Measurements from ENCODE around the gene USF1.
"Not testable (repeated sequence)": the region's sequence is repeated elsewhere in the genome, so short reads cannot be mapped to it uniquely, and the experiment has no call there.

The USF1 gene

DNA sequence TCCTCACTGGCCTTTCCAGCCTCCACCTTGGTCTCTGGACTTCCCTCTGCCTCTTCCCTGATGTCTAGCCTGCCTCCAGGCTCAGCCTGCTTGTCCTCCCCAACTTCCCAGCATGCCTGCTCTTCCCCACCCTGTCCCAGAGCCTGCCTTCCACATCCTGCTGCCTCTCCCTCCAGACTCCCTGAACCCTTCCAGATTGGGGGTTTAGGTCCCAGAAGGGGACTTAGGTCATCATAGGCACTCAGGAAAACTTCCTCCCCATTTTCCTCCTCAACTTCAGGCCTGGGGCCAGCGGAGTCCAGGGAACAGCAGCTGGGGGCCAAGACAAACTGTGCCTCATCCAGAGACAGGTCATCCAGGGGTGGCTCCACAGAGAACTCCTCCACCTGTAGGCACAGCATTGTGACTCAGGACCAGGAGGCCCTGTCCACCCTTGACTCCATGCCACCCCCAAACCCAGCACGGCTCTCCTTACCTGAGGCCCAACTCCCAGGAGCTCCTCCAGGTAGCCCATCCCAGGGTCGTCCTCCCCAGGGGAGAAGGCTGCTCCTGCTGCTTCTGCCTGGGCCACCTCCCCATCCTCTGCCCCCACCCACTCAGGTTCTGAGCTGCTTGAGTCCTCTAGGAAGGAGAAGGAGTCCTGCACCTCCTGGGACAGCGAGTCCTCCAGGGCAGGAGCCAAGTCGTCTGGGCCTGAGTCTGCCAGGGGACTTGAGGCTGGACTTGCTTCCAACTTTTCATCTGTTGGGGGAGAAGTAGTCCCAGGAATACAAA is 3.4 kb upstream of the USF1 start:
- no peak for DNase-seq (ENCODE audit: low read depth, low spot score)

DNA sequence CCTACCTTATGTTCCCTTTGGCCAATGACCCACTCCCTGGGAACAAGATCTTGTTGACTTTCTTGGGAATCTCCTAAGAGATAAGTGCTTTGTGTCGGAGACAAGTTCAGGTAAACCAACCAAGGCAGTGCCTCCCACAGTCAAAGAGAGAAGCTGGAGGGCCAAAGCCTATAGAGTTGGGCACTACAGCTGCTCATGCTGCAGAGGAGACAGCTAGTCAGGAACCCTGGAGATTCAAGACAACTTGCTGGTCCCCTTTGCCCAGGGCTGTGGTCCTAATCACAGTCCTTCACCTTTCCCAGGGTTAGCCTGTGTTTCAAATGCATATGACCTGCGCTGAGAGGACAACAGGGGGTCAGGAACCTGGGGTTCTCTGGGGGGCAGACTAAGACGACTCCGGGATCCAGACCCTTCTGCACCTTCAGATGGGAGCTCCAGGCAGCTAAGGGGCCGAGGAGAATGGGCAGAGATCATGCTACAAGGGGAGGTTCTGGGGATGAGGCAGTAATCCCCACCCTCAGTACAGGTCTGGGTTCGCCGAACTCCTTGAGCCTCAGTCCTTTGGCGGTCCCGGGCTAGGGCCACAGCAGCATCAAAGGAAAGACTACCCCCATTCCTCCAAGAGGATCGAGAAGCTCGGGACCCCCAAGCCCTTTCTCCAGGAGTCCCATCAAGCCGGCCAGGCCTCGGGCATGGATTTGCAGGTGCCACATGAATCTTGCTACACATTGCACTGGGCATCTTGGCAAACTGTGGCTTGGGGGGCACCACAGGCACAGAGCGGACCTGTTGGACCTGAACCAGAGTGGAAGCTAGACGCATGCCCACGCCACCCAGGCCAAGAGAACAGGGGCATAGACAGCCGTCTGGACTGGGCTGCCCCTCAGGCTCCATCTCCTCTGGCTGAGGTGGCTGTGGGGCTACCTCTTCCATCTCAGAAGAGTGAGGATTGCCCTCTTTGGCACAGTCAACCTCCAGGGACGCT is 2.0 kb upstream of the USF1 start:
- DNase-seq (ENCODE audit: low read depth, low spot score), result no peak

DNA sequence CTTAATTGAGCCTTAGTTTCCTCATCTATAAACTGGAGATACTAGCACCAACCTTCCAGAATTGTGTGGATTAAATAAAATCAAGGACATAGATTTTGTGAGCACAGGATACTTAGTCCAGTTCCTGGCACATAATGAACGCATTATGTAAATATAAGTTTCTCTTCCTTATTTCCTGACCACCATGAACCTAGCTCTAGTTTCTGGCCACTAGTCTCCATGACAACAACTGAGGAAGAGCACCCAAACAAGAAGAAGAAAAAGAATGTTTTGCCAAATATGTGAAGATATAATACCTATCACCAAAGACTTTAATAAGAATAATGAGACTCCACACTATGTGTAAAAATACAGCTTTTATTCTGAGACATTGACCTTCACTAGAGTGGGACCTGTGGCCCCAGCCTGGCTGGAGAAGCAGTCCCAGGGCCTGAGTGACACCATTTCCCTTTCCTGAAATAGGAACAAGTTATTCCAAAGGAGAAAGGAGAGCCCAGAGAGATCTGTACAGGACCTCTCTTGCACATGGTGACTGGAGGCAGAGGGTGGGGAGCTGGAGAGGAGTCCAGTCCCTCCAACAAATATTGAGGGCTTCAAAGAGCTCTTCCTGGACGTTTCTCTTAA is 940 bp upstream of the USF1 start:
- no peak for DNase-seq (ENCODE audit: low read depth, low spot score)

DNA sequence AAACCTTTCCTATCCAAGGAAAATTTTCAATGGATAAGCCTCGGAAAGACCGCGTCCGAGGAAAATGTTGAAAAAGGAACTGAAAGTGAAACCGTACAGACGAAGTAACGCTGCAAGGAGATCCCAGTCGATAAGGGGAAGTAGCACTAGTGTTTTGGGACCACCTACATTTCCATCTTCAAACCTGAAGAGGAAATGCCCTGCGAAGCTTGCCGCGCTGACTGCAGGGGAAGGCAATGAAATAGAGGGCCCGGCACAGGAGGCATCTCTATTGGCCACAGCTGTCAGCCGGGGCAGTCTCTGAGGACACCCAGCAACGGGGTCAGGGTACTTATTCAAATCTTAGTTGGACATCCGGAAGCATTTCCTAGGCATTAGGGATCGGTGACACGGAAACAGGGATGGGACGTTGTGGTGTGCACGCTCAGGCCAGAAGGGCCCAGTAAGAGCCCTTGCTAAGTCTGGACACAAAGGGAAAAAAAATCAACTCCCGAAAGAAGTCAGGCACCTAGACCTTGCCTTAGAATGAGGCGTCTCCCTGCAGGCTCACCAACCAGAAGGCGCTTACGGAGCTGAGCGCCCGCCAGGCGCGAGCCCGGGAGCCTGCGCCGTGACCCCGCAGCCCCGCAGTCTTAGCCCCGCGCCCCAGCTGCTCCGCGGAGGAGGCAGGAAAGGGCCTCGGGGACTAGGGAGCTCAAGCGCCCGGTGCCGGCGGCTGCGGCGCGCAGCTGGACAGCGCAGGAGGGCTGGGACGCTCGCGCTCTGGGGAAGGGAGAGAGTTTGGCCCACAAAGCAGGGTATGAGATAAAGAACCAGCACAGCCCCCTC is 655 bp downstream of the USF1 start:
- DNase-seq (ENCODE audit: low read depth, low spot score), result peak; percentile 68

DNA sequence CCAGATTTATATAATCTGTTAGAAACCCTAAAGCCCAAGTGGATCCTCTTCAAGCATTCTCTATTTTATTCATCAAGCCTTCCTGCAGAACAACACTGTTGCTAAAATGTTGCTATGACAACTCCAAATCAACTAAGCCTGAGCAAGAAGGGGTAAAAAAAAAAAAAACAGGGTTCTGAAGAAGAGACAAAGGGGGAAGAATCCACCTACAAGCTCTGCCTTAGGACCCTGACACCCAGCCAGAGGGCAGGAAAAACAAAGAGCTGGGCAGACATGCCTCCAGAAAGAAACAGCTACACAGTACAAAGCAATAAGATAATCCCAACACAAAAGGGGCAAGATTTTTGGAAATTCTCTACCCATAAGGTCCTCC is 1.3 kb downstream of the USF1 start:
- peak; percentile 27 for DNase-seq (ENCODE audit: low read depth, low spot score)

DNA sequence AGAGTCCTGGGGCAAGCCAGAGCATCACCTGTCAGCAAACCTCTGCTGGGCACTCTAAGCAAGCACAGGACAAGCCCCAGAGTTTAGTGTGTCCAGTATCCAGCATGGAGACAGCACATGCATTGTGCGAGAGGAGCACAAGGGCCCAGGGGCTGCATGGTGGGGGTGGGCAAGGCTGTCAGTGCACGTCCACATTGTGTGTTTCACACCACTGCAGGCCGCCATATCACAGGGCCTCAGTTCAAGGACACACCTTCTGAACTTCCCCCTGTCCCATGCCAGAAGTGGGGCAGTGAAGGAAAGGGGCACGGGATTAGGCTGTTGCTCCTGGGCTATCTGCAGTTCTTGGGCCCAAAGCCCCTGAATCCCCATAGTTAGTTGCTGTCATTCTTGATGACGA is 6.2 kb downstream of the USF1 start:
- no peak for DNase-seq (ENCODE audit: low read depth, low spot score)

DNA sequence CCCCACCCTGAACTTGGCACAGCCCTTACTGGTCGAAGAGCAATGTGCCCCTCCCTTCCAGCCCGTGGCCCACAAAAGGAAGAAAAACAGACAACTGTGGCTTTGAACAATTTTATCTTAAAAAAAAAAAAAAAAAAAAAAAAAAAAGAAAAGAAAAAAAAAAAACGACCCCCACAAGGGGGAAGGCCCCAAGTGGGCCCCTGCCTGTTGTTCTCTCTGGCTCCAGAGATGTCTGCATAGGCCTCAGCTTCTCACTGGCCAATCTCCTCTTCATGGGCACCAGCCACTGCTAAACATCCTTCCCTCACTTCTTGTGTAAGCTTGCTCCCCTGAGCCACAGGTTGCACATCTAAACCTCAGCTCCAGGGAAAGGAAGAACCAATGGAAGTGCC is 6.6 kb downstream of the USF1 start:
- DNase-seq (ENCODE audit: low read depth, low spot score), result no peak

DNA sequence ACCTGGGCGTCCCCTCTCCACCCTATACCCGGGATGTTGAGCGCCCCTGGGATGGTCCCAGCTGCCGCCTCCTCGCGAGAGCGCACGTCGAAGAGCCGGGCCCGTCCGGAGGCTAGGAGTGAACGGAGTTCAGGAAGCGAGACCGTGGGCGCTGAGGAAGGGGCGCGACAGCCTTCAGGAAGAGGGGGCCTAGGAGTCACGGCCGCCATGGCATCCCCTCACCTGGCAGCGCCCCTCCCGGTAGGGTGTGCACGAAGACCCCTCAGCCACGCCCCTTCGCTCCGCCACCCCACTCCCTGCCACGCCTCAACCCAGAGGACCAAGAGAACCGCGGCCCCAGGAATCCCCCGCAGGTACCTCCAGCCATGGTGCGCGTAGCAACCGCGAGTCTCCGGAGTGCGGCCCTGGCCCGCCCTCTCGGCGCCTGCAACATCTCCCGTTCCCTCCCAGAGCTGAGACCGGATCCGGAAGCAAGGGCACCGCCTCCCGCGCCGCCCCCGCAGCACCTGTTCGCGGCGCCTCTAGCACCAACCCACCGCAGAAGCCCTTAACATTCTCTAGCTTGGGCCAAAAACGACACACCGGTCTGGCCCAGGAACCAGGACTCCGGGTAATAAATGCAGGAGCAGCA is 7.1 kb downstream of the USF1 start, which contains the start of gene TSTD1:
Gene TSTD1 (minus strand): TSS at position 442 of the 631 bp plus-strand sequence. CDS start 75 bp downstream, at position 367.
- peak; percentile 62 for DNase-seq (ENCODE audit: low read depth, low spot score)

DNA sequence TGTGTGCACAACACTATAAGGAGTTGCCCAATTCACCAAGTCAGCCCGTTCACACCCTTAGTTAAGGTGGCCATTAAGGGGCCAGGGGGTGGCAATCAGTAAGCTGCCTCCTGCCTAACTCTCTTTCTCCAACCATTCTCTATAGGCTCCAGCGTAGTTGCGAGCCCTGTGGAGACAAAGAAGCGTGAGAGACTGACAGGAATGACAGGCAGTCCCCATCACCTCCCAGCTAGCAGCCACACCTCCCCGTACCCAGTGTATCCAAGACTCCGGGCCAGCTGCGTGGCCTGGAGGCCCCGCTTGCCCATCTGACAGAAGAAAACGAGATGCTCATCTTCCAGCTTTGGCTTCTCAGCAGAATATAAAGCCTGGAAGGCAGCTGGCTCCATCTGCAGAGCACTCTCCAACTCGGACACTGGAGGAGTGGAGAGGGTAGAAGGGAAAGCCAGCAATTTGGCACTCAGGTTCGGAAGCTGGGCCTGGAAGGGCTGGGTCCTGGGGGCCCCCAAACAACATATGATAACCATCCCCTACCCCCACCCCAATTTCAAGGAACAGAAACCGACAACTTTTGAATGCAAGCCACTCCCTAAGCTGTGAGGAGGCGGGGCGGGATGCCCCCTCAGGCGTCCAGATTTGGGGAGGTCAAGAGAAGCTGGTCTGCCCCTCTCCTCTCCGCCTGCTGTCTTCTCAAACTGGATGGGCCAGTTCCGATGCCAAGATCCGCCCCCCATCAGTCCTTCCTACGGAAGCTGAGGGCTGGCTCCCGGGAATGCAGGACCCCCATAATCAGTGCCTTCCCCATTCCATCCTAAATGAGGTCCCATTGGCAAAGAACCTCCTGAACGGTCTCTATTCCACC is 7.9 kb downstream of the USF1 start:
- DNase-seq (ENCODE audit: low read depth, low spot score), result no peak

DNA sequence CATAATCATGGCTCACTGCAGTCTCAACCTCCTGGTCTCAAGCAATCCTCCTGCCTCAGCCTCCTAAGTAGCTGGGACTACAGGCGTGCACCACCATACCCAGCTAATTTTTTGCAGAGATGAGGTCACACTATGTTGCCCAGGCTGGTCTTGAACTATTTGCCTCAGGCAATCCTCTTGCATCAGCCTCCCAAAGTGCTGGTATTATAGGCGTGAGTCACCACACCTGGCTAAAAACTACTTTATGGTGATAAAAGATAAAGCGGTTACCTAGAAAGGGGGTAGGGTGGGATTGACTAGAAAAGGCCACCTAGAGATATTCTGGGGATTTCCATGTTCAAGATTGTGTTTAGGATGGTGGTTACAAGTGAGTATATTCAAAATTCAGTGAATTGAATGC is 12.0 kb downstream of the USF1 start:
- no peak for DNase-seq (ENCODE audit: low read depth, low spot score)

DNA sequence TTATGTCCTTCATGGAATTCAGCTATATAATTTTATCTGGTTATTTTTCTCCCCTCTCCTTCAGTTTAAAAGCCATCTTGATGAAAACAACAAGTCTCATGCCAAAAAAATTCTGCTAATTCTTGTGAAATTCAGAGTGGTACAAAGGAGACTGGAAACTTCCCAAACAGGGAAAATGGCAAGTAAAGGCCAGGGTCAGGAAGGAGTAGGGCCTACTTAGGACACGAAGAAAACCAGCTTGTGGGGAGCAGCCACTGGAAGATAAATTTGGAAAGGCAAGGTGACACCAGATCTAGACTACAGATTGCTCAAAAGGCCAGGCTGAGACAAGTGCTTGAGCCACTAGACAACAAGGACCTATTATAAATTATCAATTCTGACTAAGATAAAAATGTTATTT is 13.4 kb downstream of the USF1 start:
- no peak for DNase-seq (ENCODE audit: low read depth, low spot score)

DNA sequence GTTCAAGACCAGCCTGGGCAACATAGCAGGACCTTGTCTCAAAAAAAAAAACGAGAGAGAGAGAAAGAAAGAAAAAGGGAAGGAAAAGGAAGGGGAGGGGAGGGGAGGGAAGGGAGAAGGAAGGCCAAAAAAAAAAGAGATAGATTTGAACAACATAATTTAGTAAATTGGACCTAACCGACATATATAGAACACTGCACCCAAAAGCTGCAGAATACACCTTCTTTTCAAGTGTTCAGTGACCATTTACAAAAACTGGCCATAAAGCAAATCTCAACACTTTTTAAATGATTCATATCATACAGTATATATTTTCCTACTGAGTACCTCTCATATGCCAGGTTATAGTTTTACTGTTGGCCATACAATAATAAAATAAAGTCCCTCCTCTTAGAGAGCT is 13.9 kb downstream of the USF1 start:
- no peak for DNase-seq (ENCODE audit: low read depth, low spot score)

DNA sequence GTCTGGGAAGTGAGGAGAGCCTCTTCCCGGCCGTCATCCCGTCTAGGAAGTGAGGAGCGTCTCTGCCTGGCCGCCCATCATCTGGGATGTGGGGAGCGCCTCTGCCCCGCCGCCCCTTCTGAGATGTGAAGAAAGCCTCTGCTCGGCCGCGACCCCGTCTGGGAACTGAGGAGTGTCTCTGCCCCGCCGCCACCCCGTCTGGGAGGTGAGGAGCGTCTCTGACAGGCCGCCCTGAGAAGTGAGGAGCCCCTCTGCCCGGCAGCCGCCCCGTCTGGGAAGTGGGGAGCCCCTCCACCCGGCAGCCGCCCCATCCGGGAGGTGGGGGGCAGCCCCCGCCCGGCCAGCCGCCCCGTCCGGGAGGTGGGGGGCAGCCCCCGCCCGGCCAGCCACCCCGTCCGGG is 16.3 kb downstream of the USF1 start:
- DNase-seq (ENCODE audit: low read depth, low spot score), result not testable (repeated sequence)

DNA sequence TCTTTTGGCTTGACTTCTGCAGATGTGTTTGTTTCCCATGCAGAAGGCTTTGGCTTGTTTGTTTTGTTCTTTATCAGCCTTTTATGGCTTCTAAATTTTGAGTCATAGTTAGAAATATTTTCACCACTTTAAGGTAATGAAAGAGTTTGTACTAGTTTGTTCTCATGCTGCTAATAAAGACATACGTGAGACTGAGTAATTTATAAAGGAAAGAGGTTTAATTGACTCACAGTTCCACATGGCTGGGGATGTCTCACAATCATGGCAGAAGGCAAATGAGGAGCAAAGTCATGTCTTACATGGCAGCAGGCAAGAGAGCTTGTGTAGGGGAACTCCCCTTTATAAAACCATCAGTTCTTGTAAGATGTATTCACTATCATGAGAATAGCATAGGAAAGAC is 18.8 kb downstream of the USF1 start:
- DNase-seq (ENCODE audit: low read depth, low spot score), result not testable (repeated sequence)

DNA sequence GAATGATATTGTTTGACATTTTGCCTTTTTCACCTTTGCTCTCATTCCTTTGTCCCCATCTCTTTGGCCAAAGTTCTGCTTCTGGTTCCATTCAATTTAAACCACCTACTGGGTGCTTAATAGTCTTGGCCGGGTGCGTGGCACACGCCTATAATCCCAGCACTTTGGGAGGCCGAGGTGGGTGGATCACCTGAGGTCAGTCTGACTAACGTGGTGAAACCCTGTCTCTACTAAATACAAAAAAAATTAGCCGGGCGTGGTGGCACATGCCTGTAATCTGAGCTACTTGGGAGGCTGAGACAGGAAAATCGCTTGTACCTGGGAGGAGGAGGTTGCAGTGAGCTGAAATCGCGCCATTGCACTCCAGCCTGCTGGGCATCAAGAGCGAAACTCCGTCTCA is 23.3 kb downstream of the USF1 start:
- not testable (repeated sequence) for DNase-seq (ENCODE audit: low read depth, low spot score)

DNA sequence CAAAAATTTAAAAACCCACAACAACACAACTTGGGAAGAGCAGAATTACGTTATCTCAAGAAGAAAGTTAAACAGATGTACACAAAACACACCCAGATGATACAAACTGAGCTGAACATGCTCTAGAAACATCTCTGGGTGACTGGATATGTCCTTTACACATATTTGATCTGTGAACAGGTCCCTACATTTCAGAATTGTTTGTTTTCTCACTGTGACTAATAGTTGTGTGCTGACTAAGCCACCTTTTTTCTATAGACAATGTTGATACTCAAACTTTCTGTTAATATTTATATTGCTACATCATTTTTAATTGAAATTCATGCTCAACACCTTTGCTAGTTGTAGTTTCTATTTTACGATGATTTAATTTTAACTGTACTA is 23.8 kb downstream of the USF1 start:
- no peak for DNase-seq (ENCODE audit: low read depth, low spot score)

DNA sequence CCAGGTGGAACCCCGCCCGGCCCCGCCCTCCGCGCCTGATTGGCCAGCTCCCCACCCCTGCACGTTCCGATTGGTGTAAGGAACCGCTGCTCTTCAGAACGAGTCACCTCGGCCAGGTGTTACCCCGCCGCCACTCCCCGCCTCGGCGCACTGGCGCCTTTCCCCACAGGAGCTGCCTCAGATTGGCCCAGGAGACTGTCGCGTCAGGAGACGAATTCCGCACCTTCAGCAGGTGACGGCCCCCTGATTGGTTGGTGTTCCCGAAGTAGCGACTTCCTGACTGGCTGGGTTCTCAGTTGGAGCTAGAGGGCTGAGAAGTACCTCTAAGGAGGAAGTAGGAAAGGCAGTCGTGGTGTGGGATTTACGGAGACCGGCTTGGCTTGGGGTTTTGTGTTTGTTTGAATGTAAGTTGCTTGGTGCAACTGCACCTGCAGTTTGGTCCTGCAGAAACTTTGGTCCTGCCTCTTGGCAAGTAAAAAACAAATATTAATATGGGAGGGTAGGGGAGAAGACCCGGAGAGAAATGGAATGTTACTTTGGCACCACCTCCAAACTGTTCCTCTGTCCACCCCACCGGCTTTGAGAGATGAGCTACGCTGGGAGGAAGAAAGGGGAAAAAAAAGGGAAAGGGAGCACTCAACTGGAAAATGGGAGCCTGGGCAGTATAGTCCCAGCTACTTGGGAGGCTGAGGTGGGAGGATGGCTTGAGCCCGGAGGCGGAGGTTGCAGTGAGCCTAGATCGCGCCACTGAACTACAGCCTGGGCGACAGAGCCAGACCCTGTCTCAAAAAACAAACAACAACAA is 24.4 kb downstream of the USF1 start:
- peak; percentile 80 for DNase-seq (ENCODE audit: low read depth, low spot score)

DNA sequence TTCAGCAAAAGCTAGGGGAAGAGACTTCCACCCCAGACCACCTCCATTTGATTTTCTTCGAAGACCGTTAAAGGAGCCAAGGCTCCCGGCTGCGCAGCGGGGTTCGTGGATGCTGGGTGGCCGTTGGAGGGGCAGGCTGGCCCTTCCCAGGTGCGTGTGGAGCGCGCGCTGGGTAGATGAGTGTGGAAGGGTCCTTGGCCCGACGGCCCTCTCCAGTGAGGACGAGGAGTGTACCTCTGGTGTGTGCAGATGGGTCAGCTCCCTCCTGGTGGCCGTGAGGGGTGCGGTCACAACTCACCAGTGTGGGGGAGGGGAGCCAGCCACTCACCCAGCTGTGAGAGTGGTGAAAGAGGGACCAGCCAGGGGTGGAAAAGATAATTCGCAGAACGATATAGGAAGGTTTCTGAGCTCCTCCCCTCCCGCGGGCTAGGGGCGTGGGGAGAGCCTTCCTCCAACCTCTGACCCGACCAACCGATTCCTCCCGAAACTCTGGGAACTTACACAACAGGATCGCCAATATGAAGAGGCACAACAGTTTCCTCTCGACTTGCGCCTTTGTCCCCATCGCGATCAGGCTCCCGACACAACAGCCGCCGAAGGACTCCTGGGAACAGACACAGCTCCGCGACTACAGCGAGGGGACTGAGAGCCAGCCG is 25.1 kb downstream of the USF1 start, which contains the start of gene F11R:
Gene F11R (minus strand): TSS at position 644 of the 656 bp plus-strand sequence. CDS start 79 bp downstream, at position 565.
- DNase-seq (ENCODE audit: low read depth, low spot score), result peak; percentile 46
